K562 (cell line): ENCODE measurements around the gene NDST4. TPM values are rescaled to one million over a fixed set of nuclear protein-coding genes. Genes with fewer than 3 reads are reported as not detected.

ENCODE experiments used
- ATAC-seq: fragments of 200-7000 bp; cut with Tn5 transposase; 3 replicates; pipeline ENCODE4 v1.9.1; 2020; ENCODE audit warnings: moderate library complexity
- BruUV-seq: library from RNA; stranded (reverse); fragments of 400-500 nt; replicated peaks from 2 replicates; lab custom pipeline; 2021; lab: Mats Ljungman, UMichigan
- CTCF ChIA-PET: fragments of 300-600 bp; formaldehyde crosslinking; extraction: SDS; loops from one replicate; lab custom pipeline; 2021; ENCODE audit warnings: low intra/inter-chr PET ratio; lab: Yijun Ruan, JAX
- POLR2A ChIA-PET: fragments of 300-600, 350-650 bp; sonication (Branson Sonifier 250); formaldehyde crosslinking; extraction: SDS; loops from one replicate; lab custom pipeline; 2021; ENCODE audit warnings: antibody characterized with exemption, inconsistent platforms; lab: Yijun Ruan, JAX
- DNase-seq, 4 experiments: peaks; one replicate each; pipeline versions ENCODE4 v3.0.0 to v3.0.0-alpha.2; 2011 to 2018; ENCODE audit warnings: low spot score in 3 of 4, mixed read lengths in 3 of 4; ENCODE audit errors: extremely low read depth in 1 of 4
- FAIRE-seq: peaks from 2 replicates; lab custom pipeline; 2011; peaks lifted over from hg19 to GRCh38; lab: Jason Lieb, UNC
- H2AFZ ChIP-seq: 2 replicates; pipeline ENCODE4 v1.6.0; 2011; ENCODE audit warnings: low read depth, low read length, control low read depth, inconsistent platforms
- H3K27ac ChIP-seq: fragments of 200-600 bp; 3 replicates; pipeline ENCODE4 v1.8.0; 2011; ENCODE audit warnings: low read depth, mild to moderate bottlenecking, control low read depth, inconsistent platforms, low read length, moderate library complexity, mixed read lengths; ENCODE audit errors: extremely low read depth
- H3K27me3 ChIP-seq, 2 experiments: fragments of 300-600 bp in 1 of 2; 2 replicates in 1 of 2; 3 replicates in 1 of 2; pipeline versions ENCODE4 v1.6.0 to v1.8.0; 2011; ENCODE audit warnings: inconsistent platforms in 2 of 2, low read length in 2 of 2, mild to moderate bottlenecking in 1 of 2, mixed read lengths in 1 of 2, moderate library complexity in 1 of 2; ENCODE audit not compliant: control insufficient read depth in 2 of 2, insufficient read depth in 2 of 2
- H3K36me3 ChIP-seq: fragments of 300-600 bp; 3 replicates; pipeline ENCODE4 v1.8.0; 2011; ENCODE audit warnings: mild to moderate bottlenecking, low read length, inconsistent platforms; ENCODE audit not compliant: control insufficient read depth, insufficient read depth
- H3K4me1 ChIP-seq, 2 experiments: fragments of 200-600 bp in 1 of 2; replicated peaks in 1 of 2; 2 replicates in 1 of 2; 3 replicates in 1 of 2; pipeline versions ENCODE4 v1.5.1 to v1.8.0; 2011; ENCODE audit warnings: inconsistent platforms in 2 of 2, low read length in 2 of 2, mild to moderate bottlenecking in 1 of 2, mixed read lengths in 1 of 2, moderate library complexity in 1 of 2; ENCODE audit not compliant: control insufficient read depth in 2 of 2, insufficient read depth in 2 of 2
- H3K4me2 ChIP-seq: 2 replicates; pipeline ENCODE4 v1.6.1; 2011; ENCODE audit warnings: low read length, control low read depth, inconsistent platforms, mixed read lengths; ENCODE audit not compliant: insufficient read depth
- H3K4me3 ChIP-seq: fragments of 200-600 bp; sonication (generic), shearing (Covaris generic); 2 replicates; pipeline ENCODE4 v1.5.1; 2016; ENCODE audit warnings: control low read depth, inconsistent platforms
- H3K79me2 ChIP-seq: fragments of 200-600 bp; 3 replicates; pipeline ENCODE4 v1.8.0; 2011; ENCODE audit warnings: low read length, inconsistent platforms; ENCODE audit not compliant: control insufficient read depth, insufficient read depth
- H3K9ac ChIP-seq, 2 experiments: 2 replicates each; pipeline versions ENCODE4 v1.6.0 to v1.6.1; 2011; ENCODE audit warnings: low read depth in 2 of 2, low read length in 2 of 2, control low read depth in 1 of 2, inconsistent platforms in 1 of 2, mild to moderate bottlenecking in 1 of 2, mixed read lengths in 1 of 2; ENCODE audit not compliant: insufficient read depth in 1 of 2
- H3K9me1 ChIP-seq: one replicate; pipeline ENCODE4 v1.6.0; 2011; ENCODE audit warnings: inconsistent platforms, mild to moderate bottlenecking, low read length, moderate library complexity; ENCODE audit not compliant: control insufficient read depth, insufficient read depth
- H3K9me3 ChIP-seq: replicated peaks from 2 replicates; pipeline ENCODE4 v1.5.1; 2011; ENCODE audit warnings: low read depth, low read length, inconsistent platforms; ENCODE audit not compliant: control insufficient read depth, insufficient read depth
- H4K20me1 ChIP-seq: replicated peaks from 2 replicates; pipeline ENCODE4 v1.6.1; 2011; ENCODE audit warnings: low read length, inconsistent platforms, mixed read lengths; ENCODE audit not compliant: control insufficient read depth, insufficient read depth
- CHD4 ChIP-seq: fragments of 200-600 bp; sonication (generic); IDR thresholded peaks from 3 replicates; pipeline ENCODE4 v1.6.1; 2012; ENCODE audit warnings: low read depth, mild to moderate bottlenecking, mixed read lengths, low read length, inconsistent platforms; ENCODE audit not compliant: insufficient read depth, insufficient replicate concordance, poor library complexity, severe bottlenecking
- CREB1 ChIP-seq, 2 experiments: sonication (generic) in 1 of 2; formaldehyde crosslinking in 1 of 2; IDR thresholded peaks; 2 replicates each; pipeline versions ENCODE4 v1.6.1 to v1.8.0; 2012 to 2022; ENCODE audit warnings: inconsistent platforms in 1 of 2, mild to moderate bottlenecking in 1 of 2, missing genetic modification reagents in 1 of 2, moderate library complexity in 1 of 2
- HDAC2 ChIP-seq: fragments of 450-650 bp; IDR thresholded peaks from 2 replicates; pipeline ENCODE4 v1.6.1; 2016; ENCODE audit warnings: mild to moderate bottlenecking
- NCOA1 ChIP-seq: fragments of 450-650 bp; IDR thresholded peaks from 2 replicates; pipeline ENCODE4 v1.6.1; 2016; ENCODE audit warnings: low read depth
- PHB2 ChIP-seq: fragments of 450-650 bp; IDR thresholded peaks from 2 replicates; pipeline ENCODE4 v1.6.1; 2017; ENCODE audit warnings: low read depth
- RNF2 ChIP-seq: sonication (generic); IDR thresholded peaks from 2 replicates; pipeline ENCODE4 v1.6.1; 2016
- SIN3B ChIP-seq: fragments of 450-650 bp; IDR thresholded peaks from 2 replicates; pipeline ENCODE4 v1.6.1; 2017; ENCODE audit warnings: low read depth, mild to moderate bottlenecking, moderate library complexity
- STAG1 ChIP-seq: sonication (generic); formaldehyde crosslinking; IDR thresholded peaks from 2 replicates; pipeline ENCODE4 v1.5.0; 2020; ENCODE audit warnings: missing genetic modification reagents, borderline replicate concordance
- TFAP4 ChIP-seq: sonication (generic); formaldehyde crosslinking; IDR thresholded peaks from 2 replicates; pipeline ENCODE4 v1.8.0; 2022; ENCODE audit warnings: missing genetic modification reagents, mild to moderate bottlenecking, moderate library complexity, borderline replicate concordance
- ZFP36 ChIP-seq: fragments of 150-350 bp; IDR thresholded peaks from 2 replicates; pipeline ENCODE4 v1.6.1; 2018; ENCODE audit warnings: low read length, low read depth; ENCODE audit not compliant: partially characterized antibody
- ZNF586 ChIP-seq: fragments of 450-650 bp; formaldehyde crosslinking; conservative IDR thresholded peaks from 2 replicates; pipeline ENCODE4 v1.4.0; 2020; ENCODE audit warnings: mild to moderate bottlenecking, moderate library complexity
- WGBS: fragments of 100-300 bp; shearing (Covaris generic); methylation state at CpG from one replicate; pipeline ENCODE4 v1.1.6; 2016; ENCODE audit warnings: low coverage, mixed read lengths; ENCODE audit not compliant: insufficient coverage; ENCODE audit errors: missing lambda C conversion rate; 5-methylcytosine and 5-hydroxymethylcytosine counted together
- in situ Hi-C: fragments of 300-500 bp; cut with MboI; formaldehyde crosslinking; loops from 4 replicates; pipeline ENCODE4 v1.15.0; 2018; ENCODE audit warnings: inconsistent platforms, mixed read lengths
- intact Hi-C: fragments of 100-400 bp; cut with micrococcal nuclease; formaldehyde crosslinking; loops from 2 replicates; pipeline ENCODE4 v1.14.2; 2022
- polyA plus RNA-seq, 8 experiments: library from polyadenylated mRNA; depleted of rRNA in 4 of 8; stranded (reverse) in 5 of 8; unstranded in 3 of 8; fragments of >200 nt; fragmentation: Nextera tagmentation in 2 of 8; fragmentation: Illumina TruSeq in 1 of 8; extraction: Ambion mirVana in 2 of 8; extraction: Trizol in 1 of 8; gene quantifications; 2 replicates each; pipeline versions ENCODE4 v1.2.1 to v1.2.3, GENCODE V29; 2011 to 2014; ENCODE audit warnings: inconsistent platforms in 1 of 8, missing spikeins in 1 of 8
- total RNA-seq, 7 experiments: library from RNA; depleted of rRNA in 6 of 7; stranded (reverse); fragments of >200 nt in 6 of 7; fragmentation: Illumina TruSeq in 2 of 7; extraction: Trizol in 2 of 7; gene quantifications; 2 replicates each; pipeline versions ENCODE4 v1.2.1 to v1.2.3, GENCODE V29; 2011 to 2021; ENCODE audit warnings: low replicate concordance in 1 of 7

NDST4 gene
- total and polyA plus RNA-seq, 9 of the 15 experiments (the other 6 are each of a cell fraction or from before 2014, with no cell fraction given) = not detected

GRCh38 chr4:115117651-115118050 is 4.2 kb upstream of the NDST4 start:
- Histone ChIP-seq H3K79me2 (no peaks in the 10 kb centered on the region), H3K4me2 (no peak overlapping the region), H3K9me1 (no peaks in the 10 kb centered on the region), H2AFZ (no peak overlapping the region), H3K36me3 (no peaks in the 10 kb centered on the region), H3K27ac (no peak overlapping the region), H3K4me1 (no peaks in the 10 kb centered on the region), H3K4me3 (no peak overlapping the region), H3K9ac (no peak overlapping the region), H3K9me3 (no peaks in the 10 kb centered on the region), H3K27me3 (no peaks in the 10 kb centered on the region), H4K20me1 (no peaks in the 10 kb centered on the region)
- intact Hi-C loops (no loop called here), in situ Hi-C loops (no loop called here)
- ATAC-seq (no peak), DNase-seq (no peak), FAIRE-seq (no peak)
- 2% methylated on average over 3 of the region's 3 CpGs for WGBS
- TF ChIP-seq CHD4 = no peak
- no peak for TF ChIP-seq NCOA1
- POLR2A ChIA-PET = no interaction called here
- no TSS peak for BruUV-seq
- CTCF ChIA-PET = no interaction called here

GRCh38 chr4:115110191-115111181 is 2.9 kb downstream of the NDST4 start:
- Histone ChIP-seq H3K4me2 (no peak overlapping the region), H3K36me3 (no peaks in the 10 kb centered on the region), H3K9ac (no peak overlapping the region), H3K9me1 (no peaks in the 10 kb centered on the region), H3K4me1 (no peaks in the 10 kb centered on the region), H2AFZ (no peak overlapping the region), H4K20me1 (no peaks in the 10 kb centered on the region), H3K4me3 (no peak overlapping the region), H3K27me3 (no peaks in the 10 kb centered on the region), H3K79me2 (no peaks in the 10 kb centered on the region), H3K9me3 (no peaks in the 10 kb centered on the region), H3K27ac (no peak overlapping the region)
- no peak for FAIRE-seq
- ChIA-PET CTCF (no interaction called here), POLR2A (no interaction called here)
- no TSS peak for BruUV-seq
- no peak for ATAC-seq
- in situ Hi-C loops (no loop called here), intact Hi-C loops (no loop called here)
- no peak for DNase-seq
- whole genome bisulfite sequencing = 0% methylated on average over 4 of the region's 4 CpGs
- TF ChIP-seq ZNF586 (no peak), ZFP36 (no peak), RNF2 (no peak), HDAC2 (no peak), CREB1 (IDR thresholded peaks at IDR 0.05) (no peak), CREB1 (CRISPR knock-in tag; IDR thresholded peaks at IDR 0.05) (no peak), PHB2 (no peak), STAG1 (CRISPR knock-in tag) (no peak), SIN3B (no peak), TFAP4 (CRISPR knock-in tag) (no peak)
